Fibroblast of skin of right quadriceps (primary cell): ENCODE measurements around the gene HNRNPA3.
"Not testable (repeated sequence)": the region's sequence is repeated elsewhere in the genome, so short reads cannot be mapped to it uniquely, and the experiment has no call there.

ENCODE experiments used
- DNase-seq: peaks from one replicate; pipeline ENCODE4 v3.0.0-alpha.2; 2013

Gene HNRNPA3

DNA sequence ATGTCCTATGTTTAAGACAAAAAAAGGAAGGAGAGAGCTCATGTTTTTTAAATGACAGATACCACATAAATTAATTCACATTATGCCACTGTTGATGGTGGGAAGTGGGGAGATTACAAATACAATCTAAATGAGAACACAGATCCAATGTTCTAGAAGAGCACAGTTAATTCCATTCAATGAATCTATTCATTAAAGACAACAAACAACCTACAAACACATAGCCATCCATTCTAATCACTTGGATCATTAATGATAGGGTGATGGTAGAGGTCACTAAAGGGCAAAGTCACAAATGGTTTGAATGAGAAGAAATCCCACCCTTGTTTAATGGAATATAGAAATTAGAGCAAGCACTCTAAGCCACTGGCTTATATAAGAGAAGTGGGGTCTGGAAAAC lies 21.7 kb downstream of the HNRNPA3 start:
- no peak for DNase-seq

DNA sequence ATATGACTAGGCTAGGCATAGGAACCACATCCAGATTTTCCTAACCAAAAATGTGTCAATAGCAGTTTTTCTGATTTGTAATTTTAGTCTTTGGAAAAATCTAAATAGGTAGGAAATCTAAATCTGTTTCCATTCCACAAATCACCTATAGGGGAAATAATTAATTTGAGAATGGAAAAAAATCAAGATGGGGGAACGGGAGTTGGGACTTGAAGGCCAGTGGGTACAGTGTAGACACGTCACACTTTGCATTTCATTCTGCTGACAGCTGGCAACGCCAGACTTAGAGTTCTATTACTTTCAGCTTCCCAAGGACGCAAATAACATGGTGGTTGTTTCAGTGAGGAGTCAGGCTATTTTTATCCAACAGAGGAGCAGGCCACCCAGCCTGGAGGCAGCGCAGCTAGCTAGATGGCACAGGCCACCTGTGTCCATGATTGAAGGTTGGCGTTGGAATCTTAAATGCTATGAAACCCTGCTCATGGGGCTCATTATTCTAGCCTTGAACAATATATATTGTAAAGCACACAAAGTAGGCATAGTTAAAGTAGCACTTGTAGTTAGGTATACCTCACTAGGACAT lies 23.4 kb downstream of the HNRNPA3 start:
- DNase-seq: no peak

DNA sequence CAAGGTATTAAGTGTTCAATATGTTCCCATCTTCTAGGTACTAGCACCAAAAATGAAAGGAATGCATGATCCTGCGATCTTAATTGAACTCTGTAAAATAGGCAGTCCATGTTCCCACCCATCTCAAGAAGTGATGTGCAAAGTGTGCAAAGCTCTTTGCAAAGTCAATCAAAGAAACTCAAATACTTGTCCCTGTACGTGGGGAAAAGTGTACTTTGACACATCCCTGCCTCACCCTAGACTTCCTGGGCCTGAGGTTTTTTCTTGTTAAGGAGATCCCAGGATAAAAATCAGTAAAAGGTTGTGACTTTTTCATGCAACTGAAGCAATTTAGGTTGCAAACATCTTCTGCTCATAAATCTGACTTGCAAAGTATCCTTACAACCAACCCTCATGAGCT lies 25.3 kb downstream of the HNRNPA3 start:
- DNase-seq: no peak

DNA sequence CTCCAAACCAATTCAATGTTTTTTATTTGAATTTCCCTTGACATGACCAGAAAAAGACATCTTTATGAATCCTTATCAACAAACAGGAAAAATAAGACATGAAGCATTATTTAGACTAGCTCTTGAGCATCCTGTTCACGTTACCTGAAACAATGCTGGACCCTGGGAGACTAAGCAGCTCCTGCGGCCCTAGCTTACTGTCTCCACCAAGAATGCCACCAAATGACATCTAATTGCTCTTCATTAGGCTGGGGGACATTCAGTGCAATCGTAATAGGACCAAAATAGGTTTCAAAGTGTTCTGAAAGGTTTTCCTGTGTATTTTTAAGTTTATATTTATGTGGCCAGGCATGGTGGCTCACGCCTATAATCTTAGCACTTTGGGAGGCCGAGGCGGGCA lies 26.5 kb downstream of the HNRNPA3 start:
- no peak for DNase-seq

DNA sequence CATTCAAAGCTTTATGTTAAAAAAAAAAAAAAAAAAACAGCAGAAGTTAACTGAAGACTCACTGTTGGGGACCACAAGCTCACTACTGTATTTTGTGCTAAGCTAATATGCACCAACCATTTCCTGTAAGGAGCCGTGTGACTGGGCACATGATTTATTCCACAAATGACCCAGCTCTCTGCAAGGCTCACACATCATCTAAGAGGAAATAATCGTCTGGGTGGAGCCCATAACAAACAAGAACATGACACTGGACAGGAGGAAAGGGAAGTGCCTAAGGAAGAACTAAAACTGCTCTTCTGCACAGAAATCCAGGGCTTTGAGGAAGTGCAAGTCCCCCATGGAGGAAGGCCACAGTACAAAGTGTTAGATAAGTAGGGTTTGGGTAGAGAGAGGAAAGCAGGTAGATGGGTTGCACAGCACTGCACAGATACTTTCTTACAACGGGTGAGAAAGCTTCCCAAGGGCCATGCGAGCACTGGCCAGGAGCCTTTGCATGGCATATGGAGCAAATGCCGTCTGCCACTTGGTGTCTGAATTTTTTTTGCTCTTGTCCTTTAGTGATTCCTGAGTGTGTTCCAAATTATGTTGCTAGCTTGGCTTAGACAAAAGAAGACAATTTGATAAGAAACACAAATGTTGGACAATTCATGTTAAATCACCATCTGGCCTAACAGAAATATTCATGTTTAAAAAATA lies 27.5 kb downstream of the HNRNPA3 start:
- peak; percentile 59 for DNase-seq

DNA sequence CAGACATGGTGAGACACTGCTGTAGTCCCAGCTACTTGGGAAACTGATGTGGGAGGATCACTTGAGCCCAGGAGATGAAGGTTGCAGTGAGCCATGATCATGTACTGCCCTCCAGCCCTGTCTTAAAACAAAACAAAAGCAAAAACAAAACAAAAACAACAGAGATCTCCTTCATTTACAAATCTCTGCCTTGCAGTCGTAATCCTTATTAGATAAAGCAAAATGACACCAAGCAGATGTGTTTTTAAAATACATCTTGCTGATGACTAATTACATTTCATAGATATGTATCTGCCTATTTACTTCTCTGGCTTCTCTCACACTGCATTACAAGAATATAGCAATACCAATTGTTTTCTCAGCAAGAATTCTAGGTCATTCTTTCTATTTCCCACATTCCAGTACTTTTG lies 29.1 kb downstream of the HNRNPA3 start:
- peak; percentile 41 for DNase-seq

DNA sequence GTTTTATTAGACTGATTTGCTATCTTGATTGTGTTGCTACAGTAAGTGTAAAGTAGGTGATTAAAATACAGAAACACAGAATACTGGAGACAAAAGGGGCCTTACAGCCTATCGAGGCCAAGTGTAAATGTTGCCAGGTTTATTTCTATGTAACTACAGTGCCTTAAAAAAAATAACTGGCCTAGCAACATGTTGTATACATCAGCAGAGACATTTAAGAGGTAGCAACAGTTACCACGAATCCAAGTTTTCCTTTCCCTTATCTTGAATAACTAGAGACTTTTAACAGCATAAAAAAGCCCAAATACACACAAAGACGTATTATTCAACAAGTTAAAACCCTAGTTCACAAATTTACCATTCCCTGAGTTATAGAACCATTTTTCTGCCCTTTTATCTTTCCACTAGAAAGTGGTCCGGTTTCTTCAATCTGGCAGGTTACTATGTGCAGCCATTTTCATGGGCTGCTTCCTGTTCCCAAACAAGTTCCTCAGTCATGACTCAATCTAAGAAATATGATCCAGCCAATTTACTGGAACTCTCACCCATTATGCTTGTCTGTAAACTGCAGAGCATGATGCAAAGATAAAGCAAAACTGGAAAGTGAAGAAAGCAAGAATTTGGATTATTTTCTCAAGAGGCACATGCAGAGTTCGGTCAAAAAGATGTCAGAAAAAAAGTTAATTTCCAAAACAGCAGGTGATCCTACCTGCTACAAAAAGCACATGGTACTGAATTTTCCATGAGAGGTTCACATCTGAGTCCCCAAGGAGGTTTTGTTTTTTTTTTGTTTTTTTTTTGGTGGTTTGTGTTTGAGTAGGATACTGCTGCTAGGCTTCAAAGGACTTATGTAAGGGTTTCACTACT lies 29.8 kb downstream of the HNRNPA3 start:
- peak; percentile 96 for DNase-seq

DNA sequence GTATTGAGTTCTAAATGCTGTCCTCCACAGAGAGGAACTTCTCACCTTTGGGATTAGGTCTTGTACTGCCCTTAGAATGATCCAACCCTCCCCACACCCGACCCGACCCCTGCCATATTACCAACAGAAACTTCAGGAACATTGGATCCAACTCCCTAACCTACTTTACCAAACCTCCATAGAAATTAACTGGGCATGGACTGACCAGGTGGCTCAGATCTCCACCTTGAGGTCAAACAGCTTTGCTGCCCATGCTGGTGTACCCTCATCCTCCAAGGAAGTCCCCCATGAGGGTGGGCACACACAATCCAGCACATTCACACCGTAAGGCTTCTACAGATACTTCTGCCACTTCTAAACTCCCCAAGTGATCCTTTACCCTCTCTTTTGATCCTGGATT lies 30.5 kb downstream of the HNRNPA3 start:
- no peak for DNase-seq

DNA sequence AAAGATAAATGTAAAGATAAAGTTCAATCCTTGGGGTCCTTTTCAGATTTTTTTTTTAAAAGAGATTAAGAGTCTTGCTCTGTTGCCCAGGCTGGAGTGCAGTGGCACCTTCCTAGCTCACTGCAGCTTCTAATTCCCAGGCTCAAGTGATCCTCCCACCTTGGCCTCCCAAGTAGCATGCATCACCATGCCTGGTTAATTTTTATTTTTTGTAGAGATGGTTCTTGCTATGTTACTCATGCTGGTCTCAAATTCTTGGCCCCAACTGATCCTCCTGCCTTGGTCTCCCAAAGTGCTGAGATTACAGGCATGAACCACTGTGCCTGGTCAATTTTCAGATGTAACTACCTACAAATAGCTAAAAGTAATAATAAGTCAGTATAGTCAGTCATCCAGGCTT lies 30.9 kb downstream of the HNRNPA3 start:
- DNase-seq: no peak

DNA sequence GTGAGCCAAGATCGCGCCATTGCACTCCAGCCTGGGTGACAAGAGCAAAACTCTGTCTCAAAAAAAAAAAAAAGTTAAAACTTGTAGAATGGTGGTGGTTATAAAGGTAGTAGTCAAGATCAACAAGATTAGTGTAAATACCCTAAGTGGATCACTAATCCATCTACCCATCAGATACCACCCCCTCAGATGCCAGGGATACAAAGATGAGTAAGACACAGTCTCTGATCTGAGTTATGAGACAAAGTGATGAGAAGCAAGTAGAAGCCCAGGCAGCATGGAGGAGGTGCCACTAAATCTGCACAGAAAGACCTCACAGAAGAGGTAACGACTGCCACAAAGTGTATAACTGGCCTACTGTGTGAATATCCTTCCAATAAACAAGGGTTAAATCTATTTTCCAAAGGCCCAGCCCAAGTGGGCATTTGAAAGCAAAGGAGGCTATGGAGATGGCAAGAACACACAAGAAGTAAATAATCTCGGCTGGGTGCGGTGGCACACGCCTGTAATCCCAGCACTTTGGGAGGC lies 31.7 kb downstream of the HNRNPA3 start:
- no peak for DNase-seq

DNA sequence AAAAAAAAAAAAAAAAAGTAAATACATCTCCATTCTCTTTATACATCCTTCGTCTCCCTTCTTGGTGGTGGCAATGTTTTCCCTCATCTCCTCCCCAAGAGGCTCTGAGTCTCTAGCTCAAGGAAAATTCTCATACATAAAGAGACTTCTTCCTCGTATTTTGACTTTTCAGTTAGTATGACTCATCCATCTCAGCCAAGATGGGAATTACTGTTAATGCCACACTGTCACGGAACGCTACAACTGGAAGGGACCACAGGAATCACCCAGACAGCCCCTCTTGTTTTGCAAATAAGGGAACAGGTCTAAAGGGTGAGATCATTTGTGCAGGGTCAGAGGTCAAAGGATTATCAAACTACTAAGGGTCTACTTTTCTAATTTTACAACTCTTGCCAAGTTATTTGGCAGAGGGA lies 32.4 kb downstream of the HNRNPA3 start:
- peak; percentile 86 for DNase-seq

DNA sequence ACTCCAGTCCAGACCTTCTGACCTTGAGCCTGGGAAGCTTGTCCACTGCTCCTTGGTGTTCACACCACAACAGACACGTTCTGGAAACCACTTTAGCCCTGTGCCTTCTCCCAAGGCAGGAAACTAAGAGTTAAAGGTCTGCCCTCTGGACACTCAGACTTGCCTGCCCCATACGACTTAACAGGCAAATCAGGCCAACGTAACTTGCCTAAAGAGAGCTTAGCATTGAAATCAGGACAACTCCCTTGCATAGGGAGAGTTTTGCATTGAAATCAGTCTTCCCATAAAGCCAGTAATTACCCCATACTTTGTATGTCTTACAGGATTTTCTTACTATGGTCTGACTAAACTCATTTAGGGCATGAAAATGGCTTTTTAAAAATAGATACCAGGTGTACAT lies 33.4 kb downstream of the HNRNPA3 start:
- no peak for DNase-seq

DNA sequence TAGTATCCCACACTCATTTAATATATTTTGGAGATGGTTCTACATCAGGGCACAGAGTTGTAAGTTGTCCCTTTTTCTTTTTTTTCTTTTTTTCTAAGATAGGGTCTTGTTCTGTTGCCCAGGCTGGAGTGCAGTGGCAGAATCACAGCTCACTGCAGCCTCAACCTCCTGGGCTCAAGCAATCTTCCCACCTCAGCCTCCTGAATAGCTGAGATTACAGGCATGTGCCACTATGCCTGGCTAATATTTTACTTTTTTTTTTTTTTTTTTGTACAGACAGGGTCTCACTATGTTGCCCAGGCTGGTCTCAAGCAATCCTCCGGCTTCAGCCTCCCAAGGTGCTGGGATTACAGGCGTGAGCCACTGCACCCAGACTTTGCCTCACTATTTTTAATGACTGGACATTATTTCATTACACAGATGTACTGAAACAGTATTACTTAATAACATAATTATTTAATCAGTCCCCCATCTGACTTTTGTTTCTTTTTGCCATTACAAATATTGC lies 34.0 kb downstream of the HNRNPA3 start:
- DNase-seq: not testable (repeated sequence)

DNA sequence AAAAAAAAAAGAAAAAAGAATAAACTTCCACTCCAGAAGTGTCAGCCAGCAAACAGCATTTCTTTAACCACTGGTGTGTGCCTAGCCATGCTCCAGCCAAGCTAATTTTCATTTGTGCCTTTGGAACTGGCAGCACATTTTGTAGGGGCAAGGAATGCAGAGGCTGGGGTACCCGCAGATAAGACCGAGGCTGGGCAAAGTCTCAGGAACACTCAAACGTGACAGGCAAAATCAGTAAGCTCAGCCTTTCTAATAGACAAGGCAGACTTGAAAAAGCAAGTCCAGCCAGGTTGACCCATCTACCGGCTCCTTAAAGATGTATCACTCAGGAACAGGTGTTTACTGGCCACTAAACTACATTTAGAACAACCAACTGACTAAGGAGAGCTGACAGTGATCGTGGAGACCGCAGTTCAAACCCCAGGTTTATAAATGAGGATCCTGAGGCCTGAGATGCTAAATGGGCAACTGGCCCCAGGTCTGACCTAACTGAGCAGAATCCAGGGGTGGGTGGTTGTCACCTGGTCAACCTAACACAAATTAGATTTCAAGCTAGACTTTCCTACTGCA lies 35.2 kb downstream of the HNRNPA3 start:
- DNase-seq: no peak

DNA sequence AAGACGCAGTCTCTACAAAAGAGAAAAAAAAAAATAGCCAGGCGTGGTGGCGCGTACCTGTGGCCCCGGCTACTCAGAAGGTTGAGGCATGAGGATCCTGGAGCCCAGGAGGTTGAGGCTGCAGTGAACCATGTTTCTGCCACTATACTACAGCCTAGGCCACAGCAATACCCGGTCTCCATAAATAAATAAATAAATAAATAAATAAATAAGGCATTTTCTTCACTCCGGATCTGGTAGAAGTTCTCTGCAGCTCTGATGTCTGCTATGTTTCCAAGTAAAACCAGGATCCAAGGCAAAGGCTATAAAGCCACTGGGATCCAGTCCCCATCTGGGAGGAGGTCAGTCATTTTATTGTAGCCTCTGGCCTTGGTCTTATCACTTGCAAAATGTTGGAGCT lies 36.4 kb downstream of the HNRNPA3 start:
- no peak for DNase-seq

DNA sequence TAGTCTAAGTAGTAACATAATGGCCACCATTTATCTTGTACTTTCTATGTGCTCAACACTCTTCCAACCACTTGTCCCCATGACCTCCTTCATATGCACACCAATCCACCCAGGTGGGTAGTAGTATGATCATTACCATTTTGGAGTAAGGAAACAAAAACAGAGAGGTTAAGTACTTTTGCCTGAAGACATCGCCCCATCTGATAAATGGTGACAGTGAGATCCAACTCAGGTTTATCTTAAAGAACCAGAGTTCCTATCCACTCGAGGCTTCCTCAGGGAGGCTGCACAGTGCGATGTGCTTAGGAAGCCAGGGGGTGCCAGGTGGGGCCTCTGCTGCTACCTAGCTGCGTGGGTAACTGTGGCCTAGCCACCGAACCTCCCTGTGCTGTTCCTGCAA lies 37.9 kb downstream of the HNRNPA3 start:
- no peak for DNase-seq

DNA sequence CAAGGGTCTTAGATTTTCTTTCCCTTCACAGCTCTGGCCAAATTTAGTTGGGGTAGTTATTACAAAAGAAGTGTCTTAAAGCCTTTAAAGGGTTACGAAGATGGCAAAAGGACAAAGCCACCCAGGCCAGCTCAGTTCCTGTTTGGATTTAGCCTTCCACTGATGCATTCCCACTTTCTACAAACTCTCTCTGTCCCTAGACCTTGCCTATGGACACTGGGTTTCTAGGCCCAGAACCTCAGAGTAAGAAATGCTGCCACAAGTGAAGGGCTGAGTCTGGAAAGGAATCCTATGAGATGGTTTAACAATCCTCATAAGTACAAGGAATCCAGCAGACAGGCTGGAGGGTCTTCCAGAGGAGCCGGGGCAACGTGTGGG lies 38.6 kb downstream of the HNRNPA3 start:
- DNase-seq: no peak

DNA sequence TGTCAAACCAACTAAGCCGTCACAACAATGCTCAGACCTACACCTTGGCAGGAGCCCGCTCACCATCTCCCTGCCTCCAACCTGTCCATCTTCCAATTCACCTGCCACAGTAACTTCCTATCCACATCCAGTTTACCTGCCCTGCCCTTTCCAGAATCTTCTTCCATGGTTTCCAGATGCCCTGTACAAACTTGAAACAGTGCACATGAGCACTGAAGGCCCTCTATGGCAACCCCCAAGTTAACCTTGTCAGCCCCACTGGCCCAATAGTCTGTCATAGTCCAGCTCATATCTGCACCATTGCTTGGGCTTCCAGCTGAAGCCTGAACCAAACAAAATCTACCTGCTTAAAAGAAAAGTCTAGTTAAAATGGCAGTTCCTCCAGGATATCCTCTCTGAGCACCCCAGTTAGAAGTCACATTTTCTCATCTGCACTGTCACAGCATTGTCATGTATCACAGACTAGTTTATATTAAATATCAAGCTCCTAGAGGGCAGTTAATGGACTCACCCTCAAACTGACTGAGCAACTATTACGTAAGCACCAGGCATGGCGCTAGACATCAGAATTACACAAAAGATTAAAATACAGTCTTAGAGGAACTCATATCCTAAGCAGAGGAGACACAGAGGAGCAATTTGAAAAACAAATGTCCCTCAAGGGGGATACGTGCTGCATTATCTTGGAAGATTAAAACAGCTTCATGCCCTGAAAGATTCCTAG lies 40.4 kb downstream of the HNRNPA3 start:
- no peak for DNase-seq

DNA sequence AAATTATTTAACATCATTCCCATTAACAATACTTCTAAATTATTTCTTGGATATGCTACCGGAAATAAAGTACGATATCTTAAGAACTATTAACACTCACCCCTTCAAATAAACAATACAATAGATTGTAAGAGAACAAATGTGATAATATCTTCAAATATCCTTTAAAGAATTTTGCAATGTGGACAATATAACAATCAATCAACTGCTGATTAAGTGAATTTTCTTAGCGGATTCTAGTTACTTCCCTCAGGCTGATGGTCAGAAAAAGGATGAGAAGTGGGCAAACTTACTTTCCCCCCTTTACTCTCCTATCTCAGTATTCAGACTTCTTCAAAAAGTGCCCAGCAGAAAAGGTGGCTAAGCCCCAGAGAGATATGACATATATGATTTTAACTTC lies 41.1 kb downstream of the HNRNPA3 start:
- no peak for DNase-seq

DNA sequence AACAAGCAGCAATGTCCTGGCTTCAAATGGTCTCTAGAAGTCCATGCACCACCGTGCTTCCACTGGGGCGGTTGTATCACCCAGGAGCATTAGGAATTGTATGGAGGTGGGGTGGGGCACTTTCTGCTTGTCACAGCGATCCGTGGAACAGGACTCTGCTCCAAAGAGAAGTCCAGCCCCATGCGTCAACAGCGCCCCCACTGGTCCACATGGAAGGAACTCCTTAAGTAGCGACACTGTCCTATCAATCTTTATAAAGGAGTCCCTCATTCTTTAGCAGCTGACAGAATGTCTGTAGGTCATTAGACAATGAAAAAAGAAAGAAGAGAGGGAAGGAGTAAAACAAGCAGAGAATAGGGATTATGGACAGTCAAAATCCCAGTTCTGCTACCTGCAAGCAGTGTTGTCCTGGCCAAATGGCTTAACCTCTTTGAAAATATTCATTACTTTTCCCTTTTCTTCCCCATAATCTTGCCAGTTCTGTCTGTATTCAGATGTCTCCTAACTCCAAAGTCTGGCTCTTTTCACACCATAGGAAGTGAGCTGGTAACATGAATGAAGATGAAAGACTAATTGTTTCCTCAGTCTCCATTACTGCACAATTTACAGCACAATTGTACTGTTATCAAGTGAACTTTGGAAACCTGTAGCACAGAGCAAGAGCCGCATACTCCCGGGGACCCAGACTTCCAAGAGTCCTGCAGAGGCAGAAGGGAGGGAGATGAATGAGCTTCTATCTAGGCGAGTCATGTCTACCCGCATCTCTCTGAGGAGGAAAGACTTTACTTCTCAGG lies 42.0 kb downstream of the HNRNPA3 start:
- DNase-seq: peak; percentile 45

DNA sequence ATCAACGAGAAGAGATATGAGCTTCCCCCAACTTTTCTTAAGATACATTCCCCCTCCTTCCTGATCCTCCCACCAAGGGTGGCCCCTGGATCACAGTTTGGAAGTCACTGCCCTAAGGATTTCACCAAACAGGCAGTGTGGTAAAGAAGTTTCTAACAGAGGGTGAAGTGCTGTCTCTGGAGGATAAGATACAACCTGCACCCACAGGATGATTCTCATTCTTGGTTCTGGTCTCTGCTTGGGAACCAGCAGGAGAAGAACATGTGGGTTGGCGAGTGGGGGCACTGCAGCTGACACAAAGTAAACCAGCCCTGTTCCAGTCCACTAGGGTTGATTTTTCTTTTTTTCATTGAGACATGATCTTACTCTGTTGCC lies 42.6 kb downstream of the HNRNPA3 start:
- no peak for DNase-seq

DNA sequence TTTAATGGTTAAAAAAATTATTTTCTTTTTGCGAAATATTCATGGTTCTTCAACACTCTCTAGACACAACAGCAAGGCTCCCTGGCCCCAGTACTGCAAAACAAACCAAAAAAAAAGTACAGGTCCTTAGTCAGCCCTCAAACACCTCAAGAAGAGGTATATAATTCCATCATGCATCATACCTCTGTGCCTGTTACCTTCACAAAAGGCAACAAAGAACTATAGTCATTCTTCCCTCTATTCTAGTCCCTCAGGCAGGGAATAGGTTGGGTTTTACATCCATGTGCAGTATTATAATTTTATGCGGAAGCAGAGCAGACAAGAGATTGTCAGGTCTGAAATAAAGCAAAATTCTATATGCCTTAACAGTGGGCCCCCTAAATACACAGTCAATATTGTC lies 43.4 kb downstream of the HNRNPA3 start:
- no peak for DNase-seq
